Measurements from ENCODE around the gene GRWD1. TPM values are rescaled to one million over a fixed set of nuclear protein-coding genes. Genes with fewer than 3 reads are reported as not detected.

GRWD1 gene
- total and polyA plus RNA-seq, 2 of the 13 experiments (the other 11 are each of a cell fraction or from before 2014, with no cell fraction given) = 10.8 to 46.6 TPM

GRCh38 chr19:48469289-48469881, 23.6 kb downstream of the GRWD1 start, which contains the start of gene CYTH2 (continued):
- 0 out of 2 replicates have a peak, but pooled peaks have one; percentile 56 for TF ChIP-seq ZNF256 (CRISPR knock-in tag; conservative IDR thresholded peaks at IDR 0.05)
- peak; percentile 83; the same call in 1 of the 2 replicates for TF ChIP-seq ZNF225 (CRISPR knock-in tag; IDR thresholded peaks at IDR 0.05)
- 0 out of 2 replicates have a peak, but pooled peaks have one; percentile 15 for TF ChIP-seq TFE3 (CRISPR knock-in tag; IDR thresholded peaks at IDR 0.05)
- TF ChIP-seq HNF1B (CRISPR knock-in tag; IDR thresholded peaks at IDR 0.05) = no peak
- TF ChIP-seq NAIF1 (CRISPR knock-in tag; IDR thresholded peaks at IDR 0.05; ENCODE audit: borderline replicate concordance) = no peak
- TF ChIP-seq ZBTB21 (CRISPR knock-in tag; IDR thresholded peaks at IDR 0.05) = peak; percentile 44; the same call in 1 of the 2 replicates
- TF ChIP-seq MAFG (CRISPR knock-in tag; IDR thresholded peaks at IDR 0.05) = no peak
- no peak for TF ChIP-seq MTF1 (CRISPR knock-in tag; IDR thresholded peaks at IDR 0.05)
- TF ChIP-seq SOX5 (CRISPR knock-in tag; IDR thresholded peaks at IDR 0.05; ENCODE audit: borderline replicate concordance) = peak; percentile 81
- TF ChIP-seq ZZZ3 (CRISPR knock-in tag; IDR thresholded peaks at IDR 0.05; ENCODE audit: borderline replicate concordance) = peak; percentile 54; the same call in 1 of the 2 replicates
- TF ChIP-seq ZNF724P (CRISPR knock-in tag; IDR thresholded peaks at IDR 0.05; ENCODE audit: borderline replicate concordance) = no peak
- peak; percentile 71; the same call in 1 of the 2 replicates for TF ChIP-seq HDAC1 (CRISPR knock-in tag; IDR thresholded peaks at IDR 0.05)
- no peak for TF ChIP-seq IKZF1 (IDR thresholded peaks at IDR 0.05)
- TF ChIP-seq CBFB (CRISPR knock-in tag; IDR thresholded peaks at IDR 0.05) = no peak; the same call in 1 of the 2 replicates
- TF ChIP-seq ZNF891 (CRISPR knock-in tag; IDR thresholded peaks at IDR 0.05) = peak; percentile 71
- TF ChIP-seq NFE2 (CRISPR knock-in tag; IDR thresholded peaks at IDR 0.05) = no peak
- TF ChIP-seq IRF9 (CRISPR knock-in tag; IDR thresholded peaks at IDR 0.05; ENCODE audit: borderline replicate concordance) = no peak
- TF ChIP-seq ZGPAT (CRISPR knock-in tag; IDR thresholded peaks at IDR 0.05) = peak; percentile 84
- TF ChIP-seq CSRNP2 (CRISPR knock-in tag; conservative IDR thresholded peaks at IDR 0.05; ENCODE audit: low read depth) = no peak
- no peak for TF ChIP-seq ZBTB7B (CRISPR knock-in tag; IDR thresholded peaks at IDR 0.05)
- peak; percentile 95 for TF ChIP-seq ZNF574 (CRISPR knock-in tag; IDR thresholded peaks at IDR 0.05)

Data from HepG2 (cell line).